Endothelial cell of umbilical vein (primary cell): Measurements from ENCODE around the gene CSMD2. TPM values are rescaled to one million over a fixed set of nuclear protein-coding genes. Genes with fewer than 3 reads are reported as not detected.

Source experiments
- BruUV-seq: library from RNA; stranded (reverse); fragments of 400-500 nt; replicated peaks from 2 replicates; lab custom pipeline; 2021; lab: Mats Ljungman, UMichigan
- CTCF ChIA-PET: fragments of 300-600, 350-600 bp; sonication (Branson Sonifier 250); formaldehyde crosslinking; loops from one replicate; lab custom pipeline; 2021; ENCODE audit warnings: antibody characterized with exemption, inconsistent platforms; lab: Charles Lee
- POLR2A ChIA-PET: fragments of 300-600, 350-600 bp; sonication (Branson Sonifier 250); formaldehyde crosslinking; loops from one replicate; lab custom pipeline; 2021; ENCODE audit warnings: antibody characterized with exemption, inconsistent platforms; lab: Charles Lee
- DNase-seq: peaks from one replicate; pipeline ENCODE4 v3.0.0-alpha.2; 2011; ENCODE audit warnings: low read depth, low spot score
- FAIRE-seq: peaks from 2 replicates; lab custom pipeline; 2011; peaks lifted over from hg19 to GRCh38; lab: Jason Lieb, UNC
- H2AFZ ChIP-seq: 2 replicates; pipeline ENCODE4 v1.6.0; 2012; ENCODE audit warnings: low read depth, low read length, control low read depth, inconsistent platforms
- H3K27ac ChIP-seq: 2 replicates; pipeline ENCODE4 v1.5.1; 2011; ENCODE audit warnings: low read depth, mild to moderate bottlenecking, control low read depth, low read length, moderate library complexity; ENCODE audit not compliant: insufficient read depth
- H3K27me3 ChIP-seq, 2 experiments: 2 replicates each; pipeline versions ENCODE4 v1.6.0 to v1.6.1; 2011; ENCODE audit warnings: low read length in 2 of 2, mixed read lengths in 1 of 2; ENCODE audit not compliant: control insufficient read depth in 2 of 2, insufficient read depth in 2 of 2
- H3K36me3 ChIP-seq, 2 experiments: 2 replicates in 1 of 2; 3 replicates in 1 of 2; pipeline ENCODE4 v1.5.1; 2011; ENCODE audit warnings: low read length in 2 of 2, mild to moderate bottlenecking in 1 of 2, moderate library complexity in 1 of 2; ENCODE audit not compliant: control insufficient read depth in 2 of 2, insufficient read depth in 2 of 2; ENCODE audit errors: extremely low read depth in 1 of 2
- H3K4me1 ChIP-seq: 3 replicates; pipeline ENCODE4 v1.5.1; 2011; ENCODE audit warnings: mild to moderate bottlenecking, low read length; ENCODE audit not compliant: control insufficient read depth, insufficient read depth; ENCODE audit errors: extremely low read depth
- H3K4me2 ChIP-seq: 2 replicates; pipeline ENCODE4 v1.6.1; 2011; ENCODE audit warnings: low read length, control low read depth, mixed read lengths; ENCODE audit not compliant: insufficient read depth
- H3K4me3 ChIP-seq, 3 experiments: fragments of 200-600 bp in 1 of 3; sonication (generic), shearing (Covaris generic) in 1 of 3; replicated peaks in 1 of 3; 2 replicates each; pipeline ENCODE4 v1.5.1; 2011 to 2016; ENCODE audit warnings: control low read depth in 3 of 3, low read length in 3 of 3, mild to moderate bottlenecking in 2 of 3, inconsistent platforms in 1 of 3, low read depth in 1 of 3, moderate library complexity in 1 of 3; ENCODE audit not compliant: insufficient read depth in 1 of 3
- H3K79me2 ChIP-seq: 2 replicates; pipeline ENCODE4 v1.6.0; 2012; ENCODE audit warnings: low read length, inconsistent platforms; ENCODE audit not compliant: control insufficient read depth, insufficient read depth
- H3K9ac ChIP-seq: replicated peaks from 2 replicates; pipeline ENCODE3; 2011; ENCODE audit warnings: low read length, control low read depth; ENCODE audit not compliant: insufficient read depth; ENCODE audit errors: extremely low read depth
- H3K9me1 ChIP-seq: replicated peaks from 3 replicates; pipeline ENCODE4 v1.6.0; 2011; ENCODE audit warnings: mild to moderate bottlenecking, low read length; ENCODE audit not compliant: control insufficient read depth, insufficient read depth; ENCODE audit errors: extremely low read depth
- H3K9me3 ChIP-seq: replicated peaks from 2 replicates; pipeline ENCODE4 v1.5.1; 2012; ENCODE audit warnings: low read length, inconsistent platforms; ENCODE audit not compliant: control insufficient read depth, insufficient read depth
- H4K20me1 ChIP-seq: replicated peaks from 2 replicates; pipeline ENCODE3; 2011; ENCODE audit warnings: mild to moderate bottlenecking, low read length; ENCODE audit not compliant: control insufficient read depth, insufficient read depth; ENCODE audit errors: extremely low read depth
- EZH2 ChIP-seq: IDR thresholded peaks from 2 replicates; pipeline ENCODE4 v1.6.1; 2012; ENCODE audit warnings: borderline replicate concordance, low read depth, mild to moderate bottlenecking, moderate library complexity, low read length, inconsistent platforms; ENCODE audit not compliant: severe bottlenecking
- FOS ChIP-seq: IDR thresholded peaks from 2 replicates; pipeline ENCODE4 v1.6.1; 2011; ENCODE audit warnings: mild to moderate bottlenecking, low read length, moderate library complexity, borderline replicate concordance; ENCODE audit not compliant: insufficient read depth
- GATA2 ChIP-seq: IDR thresholded peaks from 2 replicates; pipeline ENCODE4 v1.7.0; 2011; ENCODE audit warnings: low read depth, mild to moderate bottlenecking, moderate library complexity, mixed read lengths, low read length; ENCODE audit not compliant: insufficient read length, insufficient read depth
- JUN ChIP-seq: IDR thresholded peaks from 2 replicates; pipeline ENCODE4 v1.6.1; 2011; ENCODE audit warnings: borderline replicate concordance, low read depth; ENCODE audit not compliant: insufficient read length, insufficient read depth
- MYC ChIP-seq: IDR thresholded peaks from one replicate; pipeline ENCODE4 v1.6.1; 2011; ENCODE audit warnings: mild to moderate bottlenecking, low read depth, low read length
- POLR2A ChIP-seq: IDR thresholded peaks from 2 replicates; pipeline ENCODE4 v1.6.1; 2012; ENCODE audit warnings: low read depth, mild to moderate bottlenecking, control low read depth, low read length
- POLR2AphosphoS5 ChIP-seq: IDR thresholded peaks from 2 replicates; pipeline ENCODE4 v1.6.1; 2012; ENCODE audit warnings: low read depth, mild to moderate bottlenecking, control low read depth, low read length, moderate library complexity; ENCODE audit not compliant: insufficient read depth
- dilution Hi-C: fragments of 300-500 bp; cut with MboI; formaldehyde crosslinking; loops from one replicate; pipeline ENCODE4 v1.15.0; 2019; ENCODE audit warnings: low sequenced_read_pairs; ENCODE audit not compliant: extremely low pct_ligation_motif_present
- intact Hi-C: fragments of 100-400 bp; cut with micrococcal nuclease; formaldehyde crosslinking; loops from one replicate; pipeline ENCODE4 v1.10.0; 2022
- polyA plus RNA-seq, 4 experiments: library from polyadenylated mRNA; depleted of rRNA in 3 of 4; stranded (reverse) in 3 of 4; unstranded in 1 of 4; fragments of >200 nt; gene quantifications; 2 replicates each; pipeline versions ENCODE4 v1.2.1 to v1.2.3, GENCODE V29; 2011 to 2012; ENCODE audit warnings: missing spikeins in 1 of 4
- total RNA-seq: library from RNA; stranded (reverse); gene quantifications from 2 replicates; pipeline ENCODE4 v1.2.3, GENCODE V29; 2021
- TF ChIP-seq, protein P1 (sequence below): IDR thresholded peaks from 2 replicates; pipeline ENCODE4 v1.6.1; 2011; ENCODE audit not compliant: insufficient read depth, insufficient read length
- TF ChIP-seq, protein P2 (sequence below), 2 donors: IDR thresholded peaks; 1 replicate in 1 of 2; 2 replicates in 1 of 2; pipeline ENCODE4 v1.5.1; 2011; ENCODE audit warnings: low read length in 2 of 2, mild to moderate bottlenecking in 2 of 2, moderate library complexity in 2 of 2, control low read depth in 1 of 2, inconsistent platforms in 1 of 2, low read depth in 1 of 2; ENCODE audit not compliant: insufficient read depth in 1 of 2; ENCODE audit errors: extremely low read depth in 1 of 2

The CSMD2 gene
- total and polyA plus RNA-seq, 2 donors (not counting 3 experiments of a cell fraction or from before 2014, with no cell fraction given): under 0.01 TPM; not detected in 1

DNA sequence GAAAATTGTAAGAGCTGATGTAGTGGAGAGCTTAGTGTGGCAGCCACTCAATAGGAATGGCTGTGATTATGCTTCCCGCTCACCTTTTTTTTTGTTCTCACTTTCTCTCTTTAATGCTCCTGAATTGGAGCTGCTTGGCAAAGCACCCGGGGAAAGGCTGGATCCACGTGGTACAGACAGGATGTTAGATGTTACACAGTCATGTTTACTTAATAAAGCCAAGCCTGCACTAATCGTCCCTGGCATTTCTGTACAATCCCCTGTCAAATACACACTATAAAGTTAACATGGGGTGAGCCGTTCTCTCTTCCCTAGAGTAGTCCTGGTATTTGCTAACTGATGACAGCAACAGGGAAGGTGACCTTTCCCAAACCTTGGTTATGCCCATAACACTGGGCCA is 504.8 kb downstream of the CSMD2 start:
- FAIRE-seq (no peak), DNase-seq (no peak)
- no peak overlapping the region for H2AFZ ChIP-seq
- no peaks in the 10 kb centered on the region for H3K27me3 ChIP-seq
- TF ChIP-seq POLR2A: no peak
- no peak for TF ChIP-seq EZH2
- no peak for TF ChIP-seq FOS
- TF ChIP-seq GATA2: no peak
- TF ChIP-seq, protein P1, sequence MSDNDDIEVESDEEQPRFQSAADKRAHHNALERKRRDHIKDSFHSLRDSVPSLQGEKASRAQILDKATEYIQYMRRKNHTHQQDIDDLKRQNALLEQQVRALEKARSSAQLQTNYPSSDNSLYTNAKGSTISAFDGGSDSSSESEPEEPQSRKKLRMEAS: no peak
- TF ChIP-seq POLR2AphosphoS5: no peak
- no peak for TF ChIP-seq JUN
- TF ChIP-seq MYC: no peak
- TF ChIP-seq, protein P2, sequence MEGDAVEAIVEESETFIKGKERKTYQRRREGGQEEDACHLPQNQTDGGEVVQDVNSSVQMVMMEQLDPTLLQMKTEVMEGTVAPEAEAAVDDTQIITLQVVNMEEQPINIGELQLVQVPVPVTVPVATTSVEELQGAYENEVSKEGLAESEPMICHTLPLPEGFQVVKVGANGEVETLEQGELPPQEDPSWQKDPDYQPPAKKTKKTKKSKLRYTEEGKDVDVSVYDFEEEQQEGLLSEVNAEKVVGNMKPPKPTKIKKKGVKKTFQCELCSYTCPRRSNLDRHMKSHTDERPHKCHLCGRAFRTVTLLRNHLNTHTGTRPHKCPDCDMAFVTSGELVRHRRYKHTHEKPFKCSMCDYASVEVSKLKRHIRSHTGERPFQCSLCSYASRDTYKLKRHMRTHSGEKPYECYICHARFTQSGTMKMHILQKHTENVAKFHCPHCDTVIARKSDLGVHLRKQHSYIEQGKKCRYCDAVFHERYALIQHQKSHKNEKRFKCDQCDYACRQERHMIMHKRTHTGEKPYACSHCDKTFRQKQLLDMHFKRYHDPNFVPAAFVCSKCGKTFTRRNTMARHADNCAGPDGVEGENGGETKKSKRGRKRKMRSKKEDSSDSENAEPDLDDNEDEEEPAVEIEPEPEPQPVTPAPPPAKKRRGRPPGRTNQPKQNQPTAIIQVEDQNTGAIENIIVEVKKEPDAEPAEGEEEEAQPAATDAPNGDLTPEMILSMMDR (IDR thresholded peaks at IDR 0.05; ENCODE audit: extremely low read depth in 1 of 2, insufficient read depth in 1 of 2, low read depth in 1 of 2, low read length in 2 of 2): no peak
- H3K27ac ChIP-seq: no peak overlapping the region
- no peak overlapping the region for H3K4me2 ChIP-seq
- CTCF ChIA-PET: interaction anchor here (2.8 kb wide), 1 partner anchor 27 kb away, joined by 7 read pairs; no protein-coding TSS in a partner anchor
- no peaks in the 10 kb centered on the region for H3K9me3 ChIP-seq
- no peaks in the 10 kb centered on the region for H3K9me1 ChIP-seq
- POLR2A ChIA-PET: no interaction called here
- H3K9ac ChIP-seq: no peak overlapping the region
- intact Hi-C loops: no loop called here
- no TSS peak for BruUV-seq
- dilution Hi-C loops: no loop called here
- no peaks in the 10 kb centered on the region for H3K79me2 ChIP-seq
- H4K20me1 ChIP-seq: no peaks in the 10 kb centered on the region
- no peaks in the 10 kb centered on the region for H3K4me1 ChIP-seq
- no peak overlapping the region for H3K4me3 ChIP-seq
- no peaks in the 10 kb centered on the region for H3K36me3 ChIP-seq
